A673 (cell line): ENCODE results near the gene TCERG1L. TPM values are rescaled to one million over a fixed set of nuclear protein-coding genes. Genes with fewer than 3 reads are reported as not detected.
"Not testable (repeated sequence)": the region's sequence is repeated elsewhere in the genome, so short reads cannot be mapped to it uniquely, and the experiment has no call there.

Experiments used
- BruUV-seq: library from RNA; stranded (reverse); fragments of 400-500 nt; replicated peaks from 2 replicates; lab custom pipeline; 2021; lab: Mats Ljungman, UMichigan
- CTCF ChIA-PET: fragments of 300-600 bp; sonication (Branson Sonifier 250); formaldehyde crosslinking; loops from one replicate; lab custom pipeline; 2022; ENCODE audit warnings: antibody characterized with exemption; lab: Charles Lee
- POLR2A ChIA-PET: fragments of 300-600 bp; sonication (Branson Sonifier 250); formaldehyde crosslinking; loops from one replicate; lab custom pipeline; 2022; ENCODE audit warnings: antibody characterized with exemption; ENCODE audit not compliant: low non-redundant PET; lab: Charles Lee
- DNase-seq: peaks from one replicate; pipeline ENCODE4 v3.0.0-alpha.2; 2015; ENCODE audit warnings: low spot score
- H3K27ac ChIP-seq: fragments of 200-600 bp; sonication (generic); 2 replicates; pipeline ENCODE4 v1.5.1; 2016; ENCODE audit warnings: mixed run types, low read depth, mild to moderate bottlenecking, mixed read lengths, antibody characterized with exemption, low read length; ENCODE audit not compliant: poor library complexity, severe bottlenecking
- H3K27me3 ChIP-seq: fragments of 200-600 bp; sonication (generic); replicated peaks from 2 replicates; pipeline ENCODE4 v1.6.1; 2017; ENCODE audit warnings: mixed run types, low read depth, mild to moderate bottlenecking, mixed read lengths, antibody characterized with exemption, low read length; ENCODE audit not compliant: insufficient read depth, poor library complexity
- H3K36me3 ChIP-seq: fragments of 200-600 bp; sonication (generic); 2 replicates; pipeline ENCODE4 v1.6.1; 2016; ENCODE audit warnings: mixed run types, mild to moderate bottlenecking, mixed read lengths, antibody characterized with exemption, low read length; ENCODE audit not compliant: insufficient read depth, poor library complexity, severe bottlenecking
- H3K4me1 ChIP-seq: fragments of 200-600 bp; sonication (generic); 2 replicates; pipeline ENCODE4 v1.6.1; 2017; ENCODE audit warnings: mixed run types, mild to moderate bottlenecking, mixed read lengths, antibody characterized with exemption, low read length; ENCODE audit not compliant: insufficient read depth, poor library complexity, severe bottlenecking
- H3K4me3 ChIP-seq: fragments of 200-600 bp; sonication (generic); 2 replicates; pipeline ENCODE4 v1.5.1; 2016; ENCODE audit warnings: low read depth, mixed run types, mild to moderate bottlenecking, mixed read lengths, low read length; ENCODE audit not compliant: poor library complexity, severe bottlenecking
- H3K9me3 ChIP-seq: fragments of 200-600 bp; sonication (generic); 2 replicates; pipeline ENCODE4 v1.6.1; 2016; ENCODE audit warnings: mixed run types, low read depth, mild to moderate bottlenecking, mixed read lengths, antibody characterized with exemption, low read length; ENCODE audit not compliant: poor library complexity, severe bottlenecking
- EZH2 ChIP-seq: fragments of 200-600 bp; sonication (generic); IDR thresholded peaks from 2 replicates; pipeline ENCODE4 v1.6.1; 2017; ENCODE audit warnings: borderline replicate concordance, low read depth, mild to moderate bottlenecking, mixed read lengths, antibody characterized with exemption, low read length; ENCODE audit not compliant: poor library complexity, severe bottlenecking
- intact Hi-C: fragments of 100-400 bp; cut with micrococcal nuclease; formaldehyde crosslinking; loops from one replicate; pipeline ENCODE4 v1.10.0; 2022; ENCODE audit not compliant: unreplicated experiment
- total RNA-seq: library from RNA; stranded (reverse); gene quantifications from 2 replicates; pipeline ENCODE4 v1.2.3, GENCODE V29; 2021
- TF ChIP-seq, protein P1 (sequence below): fragments of 300-800, 200-600 bp; sonication (generic); conservative IDR thresholded peaks from 2 replicates; pipeline ENCODE4 v1.5.1; 2017; ENCODE audit warnings: low read depth, mild to moderate bottlenecking, antibody characterized with exemption, low read length, moderate library complexity, mixed read lengths

The TCERG1L gene
- total RNA-seq, 1 experiment from 2014 or later, result 16.3 TPM

DNA sequence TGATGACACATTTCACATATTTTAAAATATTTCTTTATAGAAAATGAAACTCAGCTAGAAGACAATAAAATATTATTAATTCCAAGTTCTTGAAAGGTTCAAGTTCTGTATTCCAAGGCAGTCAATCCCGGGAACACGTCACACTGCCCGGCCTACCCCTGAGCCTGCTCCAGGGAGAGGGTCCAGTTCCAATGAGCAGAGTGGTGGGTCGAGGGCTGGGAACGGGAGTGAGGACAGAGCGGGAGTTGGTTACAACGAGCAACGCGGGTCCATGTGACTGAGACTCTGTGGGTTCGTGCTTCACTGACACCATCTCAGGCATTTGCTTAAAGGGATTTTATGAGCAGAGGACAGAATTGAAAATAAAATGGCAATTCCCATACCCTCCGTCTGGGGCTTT is 209.4 kb downstream of the TCERG1L start:
- Histone ChIP-seq H3K36me3 (no peaks in the 10 kb centered on the region), H3K4me1 (no peaks in the 10 kb centered on the region), H3K27me3 (no peaks in the 10 kb centered on the region), H3K4me3 (no peak overlapping the region), H3K27ac (no peak overlapping the region), H3K9me3 (no peaks in the 10 kb centered on the region)
- no TSS peak for BruUV-seq
- DNase-seq, result no peak
- CTCF ChIA-PET, result no interaction called here
- no peak for TF ChIP-seq EZH2
- TF ChIP-seq, protein P1, sequence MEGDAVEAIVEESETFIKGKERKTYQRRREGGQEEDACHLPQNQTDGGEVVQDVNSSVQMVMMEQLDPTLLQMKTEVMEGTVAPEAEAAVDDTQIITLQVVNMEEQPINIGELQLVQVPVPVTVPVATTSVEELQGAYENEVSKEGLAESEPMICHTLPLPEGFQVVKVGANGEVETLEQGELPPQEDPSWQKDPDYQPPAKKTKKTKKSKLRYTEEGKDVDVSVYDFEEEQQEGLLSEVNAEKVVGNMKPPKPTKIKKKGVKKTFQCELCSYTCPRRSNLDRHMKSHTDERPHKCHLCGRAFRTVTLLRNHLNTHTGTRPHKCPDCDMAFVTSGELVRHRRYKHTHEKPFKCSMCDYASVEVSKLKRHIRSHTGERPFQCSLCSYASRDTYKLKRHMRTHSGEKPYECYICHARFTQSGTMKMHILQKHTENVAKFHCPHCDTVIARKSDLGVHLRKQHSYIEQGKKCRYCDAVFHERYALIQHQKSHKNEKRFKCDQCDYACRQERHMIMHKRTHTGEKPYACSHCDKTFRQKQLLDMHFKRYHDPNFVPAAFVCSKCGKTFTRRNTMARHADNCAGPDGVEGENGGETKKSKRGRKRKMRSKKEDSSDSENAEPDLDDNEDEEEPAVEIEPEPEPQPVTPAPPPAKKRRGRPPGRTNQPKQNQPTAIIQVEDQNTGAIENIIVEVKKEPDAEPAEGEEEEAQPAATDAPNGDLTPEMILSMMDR, result no peak
- POLR2A ChIA-PET, result no interaction called here
- intact Hi-C loops, result no loop called here

DNA sequence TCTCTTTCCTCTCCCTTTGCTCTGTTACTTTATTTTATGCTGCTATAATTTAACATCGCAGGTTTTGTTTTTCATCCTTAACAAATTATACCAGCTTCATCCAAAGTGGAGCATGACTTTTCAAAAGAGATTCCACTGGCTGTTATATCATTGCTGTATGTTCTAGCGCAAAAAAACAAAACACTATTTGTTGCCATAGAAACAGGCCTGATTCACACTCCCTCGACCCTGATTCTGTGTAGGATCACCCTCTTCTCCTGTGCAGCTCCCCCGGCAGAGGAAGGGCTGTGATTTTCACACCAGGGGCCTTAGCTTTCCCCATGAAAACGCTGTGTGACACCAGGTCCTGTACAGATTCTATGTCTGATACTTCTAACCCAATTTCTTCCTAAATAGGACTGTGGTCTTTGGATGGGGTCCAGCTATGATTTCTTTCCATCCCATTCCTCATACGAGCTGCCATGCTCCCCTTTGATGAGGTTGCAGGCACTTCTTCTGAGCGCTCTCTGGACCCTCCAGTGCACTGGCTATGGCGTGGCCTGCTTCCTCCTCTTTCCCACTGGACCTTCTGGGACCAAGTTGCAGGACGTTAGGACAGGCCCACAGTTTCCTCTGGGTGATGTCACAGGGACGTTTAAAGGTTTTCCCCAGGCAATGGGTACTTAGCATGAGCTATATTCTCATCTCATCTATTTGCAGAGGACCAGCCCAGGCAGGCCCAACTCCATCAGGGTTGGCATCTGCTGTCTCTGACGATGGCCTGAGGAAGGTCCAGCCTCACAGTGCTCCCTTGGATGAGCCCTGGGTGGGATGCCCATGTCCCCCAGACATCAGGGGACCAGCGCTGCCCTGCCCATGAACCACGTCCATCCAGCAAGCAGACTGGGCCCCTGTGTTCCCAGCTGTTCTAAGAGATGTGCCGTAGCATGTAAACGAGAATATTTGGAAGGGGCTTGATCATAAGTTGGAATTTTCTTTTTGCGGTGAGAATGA is 210.8 kb downstream of the TCERG1L start:
- POLR2A ChIA-PET, H3K9me3 ChIP-seq, H3K27ac ChIP-seq, intact Hi-C loops, H3K4me1 ChIP-seq, H3K27me3 ChIP-seq, BruUV-seq, H3K4me3 ChIP-seq, H3K36me3 ChIP-seq, DNase-seq, CTCF ChIA-PET: not testable (repeated sequence)

DNA sequence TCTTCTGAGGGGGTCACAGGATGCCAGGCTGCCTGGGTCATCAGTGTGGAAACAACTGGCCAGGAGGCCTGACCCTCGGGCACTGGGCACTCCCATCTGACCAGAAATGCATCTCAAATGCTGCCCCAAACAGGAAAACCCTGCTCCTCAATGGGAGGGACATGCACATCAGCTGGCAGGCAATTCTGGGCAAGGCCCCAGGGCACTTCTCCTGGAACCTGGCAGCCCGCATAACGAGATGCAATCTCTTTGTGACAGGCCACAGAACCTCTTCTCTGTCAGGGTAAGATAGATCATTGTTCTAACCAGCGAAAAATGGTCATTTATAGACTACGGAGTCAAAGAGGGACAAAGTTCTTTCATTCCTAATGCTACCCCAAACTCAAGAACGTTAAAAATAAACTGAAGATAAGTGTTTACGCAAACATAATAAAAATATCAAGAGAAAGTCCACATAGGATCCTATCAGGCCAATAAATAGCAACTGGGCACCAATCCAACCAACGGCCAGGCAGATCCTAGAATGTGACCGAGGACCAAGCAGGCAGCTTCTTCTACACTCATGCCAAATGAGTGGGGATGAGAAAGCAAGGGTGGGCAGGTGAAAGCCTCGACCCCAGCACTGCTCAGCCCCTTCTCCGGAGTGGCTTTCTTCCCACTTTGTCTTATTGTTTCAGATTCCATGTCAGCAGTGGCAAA is 212.3 kb downstream of the TCERG1L start:
- no peak for DNase-seq
- Histone ChIP-seq H3K9me3 (no peaks in the 10 kb centered on the region), H3K4me1 (no peaks in the 10 kb centered on the region), H3K27ac (no peak overlapping the region), H3K36me3 (no peaks in the 10 kb centered on the region), H3K27me3 (no peaks in the 10 kb centered on the region), H3K4me3 (no peak overlapping the region)
- no TSS peak for BruUV-seq
- ChIA-PET CTCF (no interaction called here), POLR2A (no interaction called here)
- TF ChIP-seq, protein P1, result no peak
- TF ChIP-seq EZH2, result no peak
- intact Hi-C loops, result no loop called here
